Heart right ventricle (tissue), 16 donors: Measurements from ENCODE around the gene RAB8A. TPM values are rescaled to one million over a fixed set of nuclear protein-coding genes. Genes with fewer than 3 reads are reported as not detected.
"Not testable (repeated sequence)": the region's sequence is repeated elsewhere in the genome, so short reads cannot be mapped to it uniquely, and the experiment has no call there.

Source experiments
- ATAC-seq, 8 donors: fragments of 200-7000 bp; cut with Tn5 transposase; one replicate each; pipeline ENCODE4 v1.9.1; 2020; ENCODE audit warnings: mild to moderate bottlenecking in 8 of 8, moderate library complexity in 8 of 8, moderate number of reproducible peaks in 1 of 8
- DNase-seq, 2 donors: peaks; one replicate each; pipeline ENCODE4 v3.0.0-alpha.2; 2020
- H3K27ac ChIP-seq, 10 donors: fragments of 200-600 bp; sonication (generic) in 2 of 10; one replicate each; pipeline versions ENCODE4 v1.5.0 to v1.8.0; 2020 to 2022; ENCODE audit warnings: mild to moderate bottlenecking in 3 of 10
- H3K27me3 ChIP-seq, 7 donors: fragments of 200-600 bp; one replicate each; pipeline ENCODE4 v1.8.0; 2021 to 2022; ENCODE audit warnings: mild to moderate bottlenecking in 2 of 7
- H3K36me3 ChIP-seq, 9 donors: fragments of 200-600 bp; sonication (generic) in 1 of 9; one replicate each; pipeline versions ENCODE4 v1.5.0 to v1.8.0; 2020 to 2022; ENCODE audit warnings: mild to moderate bottlenecking in 2 of 9
- H3K4me1 ChIP-seq, 9 donors: fragments of 200-600 bp; sonication (generic) in 1 of 9; one replicate each; pipeline versions ENCODE4 v1.5.0 to v1.8.0; 2020 to 2022; ENCODE audit warnings: mild to moderate bottlenecking in 4 of 9
- H3K4me3 ChIP-seq, 10 donors: fragments of 200-600 bp; sonication (generic) in 2 of 10; one replicate each; pipeline versions ENCODE4 v1.5.0 to v1.8.0; 2020 to 2022; ENCODE audit warnings: mild to moderate bottlenecking in 7 of 10, moderate library complexity in 2 of 10
- H3K9me3 ChIP-seq, 11 donors: fragments of 200-600 bp in 10 of 11; sonication (generic) in 2 of 11; one replicate each; pipeline versions ENCODE4 v1.5.0 to v1.8.0; 2013 to 2022; ENCODE audit warnings: mild to moderate bottlenecking in 2 of 11, control low read depth in 1 of 11, moderate library complexity in 1 of 11
- WGBS, 2 donors: extraction: QIAGEN DNeasy Blood & Tissue Kit; methylation state at CpG; one replicate each; pipeline ENCODE4 v1.1.7; 2013; ENCODE audit warnings: inconsistent platforms in 1 of 2; 5-methylcytosine and 5-hydroxymethylcytosine counted together
- intact Hi-C, 10 donors: fragments of 100-400 bp; cut with DNase I; formaldehyde crosslinking; loops; one replicate each; pipeline versions ENCODE4 v1.11.1 to v1.14.2; 2022
- polyA plus RNA-seq, 2 donors: library from polyadenylated mRNA; stranded (reverse); fragments of 200-250 nt; gene quantifications; one replicate each; pipeline ENCODE4 v1.2.3, GENCODE V29; 2013
- total RNA-seq, 10 donors: library from RNA; stranded (reverse); fragmentation: NEBNext Ultra II Directional in 3 of 10; extraction: Animal tissue kit (Norgen Biotek cat#: 25700) in 3 of 10; gene quantifications; one replicate each; pipeline versions ENCODE4 v1.2.1 to v1.2.4, GENCODE V29; 2021 to 2023
- TF ChIP-seq, protein P1 (sequence below), 9 donors: fragments of 200-600 bp; sonication (generic) in 2 of 9; IDR thresholded peaks; one replicate each; pipeline versions ENCODE4 v1.5.0 to v1.8.0; 2021 to 2022; ENCODE audit warnings: antibody characterized with exemption in 9 of 9, mild to moderate bottlenecking in 5 of 9, moderate library complexity in 1 of 9
- donor health status: Arrhythmogenic right ventricular cardiomyopathy.
- donor health status: ischemic (EF 13 %, LVEDD 7.1; RV severe dilation, severe dysfunction).
- donor health status: healthy with polysubstance abuse.
- donor health status: DM: no; HTN: yes; CAD: no.
- donor health status: DM: no; HTN: no; CAD: no.
- donor health status: ischemic (EF 25% LVEDD 6.9; RV normal size, moderate dysfunction).
- donor health status: ischemic (EF 25% LVEDD 5.7; RV mildly dilated, moderate dysfunction).
- donor health status: healthy.
- donor health status: DM: yes; HTN: yes; CAD: no.
- donor health status: Ischemic cardiomyopathy.
- donor health status: ischemic (EF 35%, LVEDD 5.7; RV mildly dilated, moderate dysfunction).
- donor health status: nonischemic (EF 11% LVEDD 7.7; RV severe dilation, severe dysfunction).
- donor health status: DM: yes; HTN: yes; CAD: no.
- donor health status: PGD.
- donor health status: ischemic (EF 29% LVEDD 5.4; RV normal size, mild dysfunction).
- donor health status: nonischemic (EF 23%, LVEDD 6.1; RV moderate dilation, normal function).

Gene RAB8A
- total and polyA plus RNA-seq, 12 donors: 12.1 to 47.4 (median 19.5) TPM

DNA sequence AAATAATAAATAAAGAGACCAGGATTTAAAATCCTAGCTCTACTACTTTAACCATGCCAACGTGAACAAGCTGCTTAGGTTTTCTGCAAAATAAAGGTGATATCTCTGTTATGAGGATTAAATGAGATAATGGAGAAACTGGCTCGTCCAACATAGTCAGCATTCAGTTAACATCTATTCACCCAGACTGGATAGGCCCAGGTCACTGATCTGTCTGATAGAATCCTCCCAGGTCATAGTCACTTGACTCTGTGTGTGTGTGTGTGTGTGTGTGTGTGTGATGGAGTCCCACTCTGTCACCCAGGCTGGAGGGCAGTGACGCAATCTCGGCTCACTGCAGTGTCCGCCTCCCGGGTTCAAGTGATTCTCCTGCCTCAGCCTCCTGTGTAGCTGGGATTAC, 12.9 kb upstream of the RAB8A start:
- ATAC-seq: no peak
- H3K27ac ChIP-seq: no peak overlapping the region
- H3K36me3 ChIP-seq: peaks cover 0 to 100% (median 68%) of the 10 kb centered on the region in 9 donors
- no peaks in the 10 kb centered on the region for H3K9me3 ChIP-seq
- TF ChIP-seq, protein P1, sequence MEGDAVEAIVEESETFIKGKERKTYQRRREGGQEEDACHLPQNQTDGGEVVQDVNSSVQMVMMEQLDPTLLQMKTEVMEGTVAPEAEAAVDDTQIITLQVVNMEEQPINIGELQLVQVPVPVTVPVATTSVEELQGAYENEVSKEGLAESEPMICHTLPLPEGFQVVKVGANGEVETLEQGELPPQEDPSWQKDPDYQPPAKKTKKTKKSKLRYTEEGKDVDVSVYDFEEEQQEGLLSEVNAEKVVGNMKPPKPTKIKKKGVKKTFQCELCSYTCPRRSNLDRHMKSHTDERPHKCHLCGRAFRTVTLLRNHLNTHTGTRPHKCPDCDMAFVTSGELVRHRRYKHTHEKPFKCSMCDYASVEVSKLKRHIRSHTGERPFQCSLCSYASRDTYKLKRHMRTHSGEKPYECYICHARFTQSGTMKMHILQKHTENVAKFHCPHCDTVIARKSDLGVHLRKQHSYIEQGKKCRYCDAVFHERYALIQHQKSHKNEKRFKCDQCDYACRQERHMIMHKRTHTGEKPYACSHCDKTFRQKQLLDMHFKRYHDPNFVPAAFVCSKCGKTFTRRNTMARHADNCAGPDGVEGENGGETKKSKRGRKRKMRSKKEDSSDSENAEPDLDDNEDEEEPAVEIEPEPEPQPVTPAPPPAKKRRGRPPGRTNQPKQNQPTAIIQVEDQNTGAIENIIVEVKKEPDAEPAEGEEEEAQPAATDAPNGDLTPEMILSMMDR (IDR thresholded peaks at IDR 0.05): no peak
- 94 to 95% methylated on average over 6 of the region's 6 CpGs for WGBS, 2 donors
- no peaks in the 10 kb centered on the region for H3K27me3 ChIP-seq
- intact Hi-C loops: no loop called here
- no peak for DNase-seq
- peaks cover 0 to 14% (median 0%) of the 10 kb centered on the region in 9 donors for H3K4me1 ChIP-seq
- H3K4me3 ChIP-seq: no peak overlapping the region

DNA sequence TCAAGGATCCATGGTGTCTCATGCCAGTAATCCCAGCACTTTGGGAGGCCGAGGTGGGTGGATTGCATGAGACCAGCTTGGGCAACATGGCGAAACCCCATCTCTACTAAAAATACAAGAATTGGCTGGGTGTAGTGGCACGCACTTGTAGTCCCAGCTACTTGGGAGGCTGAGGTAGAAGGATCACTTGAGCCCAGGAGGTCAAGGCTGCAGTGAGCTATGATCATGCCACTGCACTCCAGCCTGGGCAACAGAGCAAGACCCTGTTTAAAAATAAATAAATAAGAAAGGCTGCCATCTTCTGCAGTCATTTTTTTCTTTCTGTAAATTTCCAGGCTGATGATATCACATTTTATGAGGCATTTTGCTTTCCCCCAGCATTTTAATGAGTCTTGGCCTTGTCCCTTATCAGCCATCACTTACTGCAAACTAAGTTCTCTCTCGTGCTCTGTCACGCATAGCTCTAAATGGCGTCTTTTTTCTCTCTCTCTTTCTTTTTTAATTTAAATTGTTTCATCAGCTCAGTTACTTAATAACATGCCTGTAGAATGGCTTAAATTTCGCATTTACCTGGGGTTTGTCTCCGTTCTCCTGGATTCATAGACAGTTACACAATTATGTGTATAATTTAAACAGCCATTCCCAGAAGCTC, 12.2 kb upstream of the RAB8A start:
- H3K9me3 ChIP-seq, H3K27me3 ChIP-seq, intact Hi-C loops, H3K4me3 ChIP-seq, ATAC-seq, H3K27ac ChIP-seq, DNase-seq: not testable (repeated sequence)
- 95 to 96% methylated on average over 8 of the region's 8 CpGs for WGBS, 2 donors
- Histone ChIP-seq H3K36me3 (peaks cover 0 to 100% (median 61%) of the 10 kb centered on the region in 9 donors), H3K4me1 (peaks cover 0 to 12% (median 0%) of the 10 kb centered on the region in 9 donors)

DNA sequence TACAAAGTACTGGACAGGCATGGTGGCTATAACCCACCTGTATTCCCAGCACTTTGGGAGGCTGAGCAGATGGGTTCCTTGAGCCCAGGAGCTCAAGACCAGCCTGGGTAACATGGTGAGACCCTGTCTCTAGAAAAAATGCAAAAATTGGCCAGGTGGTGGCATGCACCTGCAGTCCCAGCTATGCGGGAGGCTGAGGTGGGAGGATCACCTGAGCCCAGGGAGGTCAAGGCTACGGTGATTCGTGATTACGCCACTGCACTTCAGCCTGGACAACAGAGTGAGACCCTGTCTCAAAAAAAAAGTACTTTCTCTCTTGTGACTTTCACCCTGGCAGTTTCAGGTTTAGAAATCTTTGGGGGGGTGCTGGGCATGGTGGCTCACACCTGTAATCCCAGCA, 11.2 kb upstream of the RAB8A start:
- TF ChIP-seq, protein P1 (IDR thresholded peaks at IDR 0.05): no peak
- no peaks in the 10 kb centered on the region for H3K27me3 ChIP-seq
- peaks cover 0 to 99% (median 52%) of the 10 kb centered on the region in 9 donors for H3K36me3 ChIP-seq
- no peaks in the 10 kb centered on the region for H3K9me3 ChIP-seq
- 97 to 99% methylated on average over 4 of the region's 4 CpGs for WGBS, 2 donors
- DNase-seq (no peak), ATAC-seq (no peak)
- no peak overlapping the region for H3K27ac ChIP-seq
- intact Hi-C loops: no loop called here
- H3K4me3 ChIP-seq: no peak overlapping the region
- H3K4me1 ChIP-seq: peaks cover 0 to under 1% (median 0%) of the 10 kb centered on the region in 9 donors

DNA sequence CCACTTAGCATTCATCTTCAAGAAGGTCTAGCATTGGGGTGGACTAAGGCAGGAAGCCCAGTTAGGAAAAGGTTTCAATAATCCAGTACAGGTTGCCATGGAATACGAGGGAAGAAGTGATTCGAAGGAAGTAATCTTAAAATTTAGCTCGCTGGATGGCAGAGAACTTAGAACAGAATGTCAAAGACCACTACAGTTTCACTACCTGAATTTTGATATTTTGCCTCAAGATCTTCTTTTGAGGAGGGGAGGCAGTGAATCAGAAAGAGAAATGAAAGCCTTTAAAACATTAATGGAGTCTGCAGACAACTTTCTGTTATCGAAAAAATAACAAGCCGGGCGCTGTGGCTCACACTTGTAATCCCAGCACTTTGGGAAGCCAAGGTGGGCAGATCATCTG, 7.0 kb upstream of the RAB8A start:
- Histone ChIP-seq H3K27ac (no peak overlapping the region), H3K4me3 (no peak overlapping the region), H3K9me3 (no peaks in the 10 kb centered on the region), H3K27me3 (no peaks in the 10 kb centered on the region), H3K4me1 (no peaks in the 10 kb centered on the region), H3K36me3 (peaks cover 0 to 57% (median 30%) of the 10 kb centered on the region in 9 donors)
- DNase-seq (no peak), ATAC-seq (no peak)
- 87 to 95% methylated on average over 6 of the region's 6 CpGs for WGBS, 2 donors
- intact Hi-C loops: loop anchor here in 1 of 10 donors (5.0 kb wide), 1 partner anchor 62 kb away; no protein-coding TSS in a partner anchor
- TF ChIP-seq, protein P1 (IDR thresholded peaks at IDR 0.05): no peak

DNA sequence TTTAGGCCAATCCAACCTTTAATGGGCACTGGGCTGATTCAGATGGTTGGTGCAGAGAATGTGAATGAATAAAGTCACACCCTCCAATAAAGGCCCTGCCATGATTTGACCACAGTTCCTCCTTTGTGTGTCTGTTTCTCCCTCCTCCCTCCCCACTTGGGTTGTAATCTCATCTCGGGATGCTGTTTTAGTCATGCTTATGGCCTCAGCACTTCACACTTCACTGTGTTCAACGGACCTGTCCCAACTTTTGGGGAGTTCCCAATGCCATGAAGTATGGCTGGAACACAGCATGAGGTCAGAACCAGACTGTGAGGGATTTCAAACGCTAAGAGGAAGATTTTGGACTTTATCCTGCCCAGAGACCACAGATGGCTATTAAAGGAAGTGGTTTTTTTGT, 5.6 kb upstream of the RAB8A start:
- intact Hi-C loops: loop anchor here in 1 of 10 donors (5.0 kb wide), 1 partner anchor 64 kb away; no protein-coding TSS in a partner anchor
- no peak for DNase-seq
- H3K4me3 ChIP-seq: no peak overlapping the region
- H3K36me3 ChIP-seq: peaks cover 0 to 43% (median 17%) of the 10 kb centered on the region in 9 donors
- TF ChIP-seq, protein P1 (IDR thresholded peaks at IDR 0.05): no peak
- no peak overlapping the region for H3K27ac ChIP-seq
- H3K4me1 ChIP-seq: peaks cover 0 to 7% (median 4%) of the 10 kb centered on the region in 9 donors
- no peak for ATAC-seq
- no peaks in the 10 kb centered on the region for H3K27me3 ChIP-seq
- no peaks in the 10 kb centered on the region for H3K9me3 ChIP-seq
- WGBS, 2 donors: 18 to 21% methylated on average over 3 of the region's 3 CpGs
